ENCODE measurements around the gene ADAM8.

DNA sequence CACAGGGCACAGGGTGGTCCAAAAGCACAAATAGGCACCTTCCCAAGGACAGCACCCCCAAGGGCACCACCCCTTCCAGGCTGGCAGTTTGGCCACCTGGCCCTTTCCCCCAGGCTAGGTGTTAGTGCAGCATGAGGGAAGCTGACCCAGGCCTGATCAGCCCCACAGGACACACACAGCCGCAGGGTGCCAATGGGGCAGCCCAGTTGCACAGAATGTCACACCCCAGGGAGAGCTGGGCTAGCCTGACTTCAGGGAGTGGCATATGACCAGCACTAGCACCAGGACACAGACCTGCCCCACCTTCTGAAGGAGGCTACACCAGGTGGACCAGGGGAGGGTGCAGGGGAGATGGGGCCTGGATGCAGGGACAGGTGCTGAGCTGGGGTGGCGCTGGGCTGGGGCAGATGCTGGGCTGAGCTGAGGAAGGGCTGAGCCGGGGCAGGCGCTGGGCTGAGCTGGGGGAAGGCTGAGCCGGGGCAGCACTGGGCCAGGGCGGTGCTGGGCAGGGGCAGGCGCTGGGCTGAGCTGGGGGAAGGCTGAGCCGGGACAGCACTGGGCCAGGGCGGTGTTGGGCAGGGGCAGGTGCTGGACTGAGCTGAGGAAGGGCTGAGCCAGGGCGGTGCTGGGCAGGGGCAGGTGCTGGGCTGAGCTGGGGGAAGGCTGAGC, 3.9 kb upstream of the ADAM8 start:
- no peak for TF ChIP-seq TCF7 (IDR thresholded peaks at IDR 0.05; ENCODE audit: borderline replicate concordance)
- TF ChIP-seq CTCF (IDR thresholded peaks at IDR 0.05 in 2 of 3, conservative IDR thresholded peaks at IDR 0.05 in 1 of 3; ENCODE audit: control insufficient read depth in 2 of 3, extremely low read depth in 1 of 3, insufficient read depth in 1 of 3, low read depth in 3 of 3, low read length in 3 of 3): no peak
- TF ChIP-seq POLR2AphosphoS5 (IDR thresholded peaks at IDR 0.05; ENCODE audit: low read length): no peak
- TF ChIP-seq BCL3 (IDR thresholded peaks at IDR 0.05; ENCODE audit: borderline replicate concordance, insufficient read depth, low read depth, low read length, poor library complexity, severe bottlenecking): no peak
- TF ChIP-seq BRCA1 (IDR thresholded peaks at IDR 0.05; ENCODE audit: low read depth, low read length): no peak
- TF ChIP-seq ATF7 (IDR thresholded peaks at IDR 0.05; ENCODE audit: low read depth): no peak
- no peak for TF ChIP-seq TAF1 (IDR thresholded peaks at IDR 0.05; ENCODE audit: borderline replicate concordance, low read depth, low read length)
- TF ChIP-seq E2F4 (IDR thresholded peaks at IDR 0.05; ENCODE audit: low read depth, low read length): no peak
- TF ChIP-seq ESRRA (IDR thresholded peaks at IDR 0.05; ENCODE audit: low read length): no peak
- no peak for TF ChIP-seq YBX1 (IDR thresholded peaks at IDR 0.05)
- no peak for TF ChIP-seq HDAC6 (IDR thresholded peaks at IDR 0.05; ENCODE audit: unreplicated experiment)
- TF ChIP-seq POLR2A (IDR thresholded peaks at IDR 0.05; ENCODE audit: low read depth, low read length): no peak; the same call in 1 of the 2 replicates
- no peak for TF ChIP-seq LARP7 (IDR thresholded peaks at IDR 0.05)
